Osteocyte (in vitro differentiated cells): Measurements from ENCODE around the gene EXOC7. TPM values are rescaled to one million over a fixed set of nuclear protein-coding genes. Genes with fewer than 3 reads are reported as not detected.

Source experiments
- DNase-seq: peaks from one replicate; pipeline ENCODE4 v3.0.0; 2021; ENCODE audit warnings: mixed read lengths; ENCODE audit not compliant: unreplicated experiment; ENCODE audit errors: extremely low spot score
- H3K27ac Mint-ChIP-seq: one replicate; pipeline ENCODE4 v1.8.0; 2021; ENCODE audit warnings: mild to moderate bottlenecking, mixed read lengths; ENCODE audit not compliant: unreplicated experiment
- H3K27me3 Mint-ChIP-seq: one replicate; pipeline ENCODE4 v1.8.0; 2021; ENCODE audit warnings: mixed read lengths; ENCODE audit not compliant: unreplicated experiment
- H3K36me3 Mint-ChIP-seq: one replicate; pipeline ENCODE4 v1.8.0; 2021; ENCODE audit warnings: mixed read lengths; ENCODE audit not compliant: unreplicated experiment
- H3K4me1 Mint-ChIP-seq: one replicate; pipeline ENCODE4 v1.8.0; 2021; ENCODE audit warnings: mixed read lengths; ENCODE audit not compliant: unreplicated experiment
- H3K4me3 Mint-ChIP-seq: one replicate; pipeline ENCODE4 v1.8.0; 2021; ENCODE audit warnings: mild to moderate bottlenecking, moderate library complexity, mixed read lengths; ENCODE audit not compliant: unreplicated experiment
- H3K9me3 Mint-ChIP-seq: one replicate; pipeline ENCODE4 v1.8.0; 2021; ENCODE audit warnings: mixed read lengths; ENCODE audit not compliant: unreplicated experiment
- CTCF ChIP-seq: fragments of 200-600 bp; sonication (generic); IDR thresholded peaks from 2 replicates; pipeline ENCODE4 v1.5.0; 2021; ENCODE audit warnings: antibody characterized with exemption, mild to moderate bottlenecking, moderate library complexity
- total RNA-seq: library from RNA; stranded (reverse); gene quantifications from 2 replicates; pipeline ENCODE4 v1.2.1, GENCODE V29; 2021

The EXOC7 gene
- total RNA-seq, 1 donor from 2014 or later, result 158 TPM

GRCh38 chr17:76141212-76142038, 37.8 kb upstream of the EXOC7 start, which contains the start of gene FOXJ1:
TSS of gene FOXJ1 (minus strand) at chr17:76141245. CDS start at chr17:76140395, 850 bp downstream.
- no peaks in the 10 kb centered on the region for H3K9me3 Mint-ChIP-seq
- H3K4me1 Mint-ChIP-seq, result peaks cover 14% of the 10 kb centered on the region
- peak within 1 kb of the TSS; percentile 70 for H3K4me3 Mint-ChIP-seq
- TF ChIP-seq CTCF, result no peak
- H3K27me3 Mint-ChIP-seq, result peaks cover 12% of the 10 kb centered on the region
- H3K36me3 Mint-ChIP-seq, result no peaks in the 10 kb centered on the region
- DNase-seq, result peak; percentile 96
- peak within 1 kb of the TSS; percentile 50 for H3K27ac Mint-ChIP-seq

GRCh38 chr17:76140661-76141211, 37.1 kb upstream of the EXOC7 start:
- Mint-ChIP-seq H3K36me3 (no peaks in the 10 kb centered on the region), H3K27ac (no peak overlapping the region), H3K4me3 (peak overlapping the region; percentile 70), H3K4me1 (peaks cover 14% of the 10 kb centered on the region), H3K27me3 (peaks cover 12% of the 10 kb centered on the region), H3K9me3 (no peaks in the 10 kb centered on the region)
- no peak for DNase-seq
- no peak for TF ChIP-seq CTCF

- no peak overlapping the region for H3K27ac Mint-ChIP-seq
- DNase-seq, result no peak
These were observed 36.4 kb upstream of the EXOC7 start for GRCh38 chr17:76139801-76140660.

GRCh38 chr17:76138896-76139752, 35.5 kb upstream of the EXOC7 start:
- no peak for DNase-seq
- no peak overlapping the region for H3K4me3 Mint-ChIP-seq
- H3K36me3 Mint-ChIP-seq, result no peaks in the 10 kb centered on the region
- H3K27me3 Mint-ChIP-seq, result peaks cover 15% of the 10 kb centered on the region
- H3K9me3 Mint-ChIP-seq, result no peaks in the 10 kb centered on the region
- H3K27ac Mint-ChIP-seq, result no peak overlapping the region
- TF ChIP-seq CTCF, result no peak
- peaks cover 13% of the 10 kb centered on the region for H3K4me1 Mint-ChIP-seq

More at GRCh38 chr17:76139801-76140660, 36.4 kb upstream of the EXOC7 start:
- H3K4me3 Mint-ChIP-seq, result no peak overlapping the region
- no peaks in the 10 kb centered on the region for H3K9me3 Mint-ChIP-seq
- no peak for TF ChIP-seq CTCF
- peaks cover 15% of the 10 kb centered on the region for H3K27me3 Mint-ChIP-seq
- no peaks in the 10 kb centered on the region for H3K36me3 Mint-ChIP-seq
- peaks cover 13% of the 10 kb centered on the region for H3K4me1 Mint-ChIP-seq
